Renal pelvis (tissue), 12 donors: ENCODE data around the gene NARF. TPM values are rescaled to one million over a fixed set of nuclear protein-coding genes. Genes with fewer than 3 reads are reported as not detected.
A peak's percentile ranks its signal among the peaks of the same experiment; 100 is the strongest.
"Not testable (repeated sequence)": the region's sequence is repeated elsewhere in the genome, so short reads cannot be mapped to it uniquely, and the experiment has no call there.

ENCODE experiments used
- DNase-seq: peaks from one replicate; pipeline ENCODE4 v3.0.0-alpha.2; 2013
- long read RNA-seq, 16 experiments: transcript quantifications; one replicate each; lab custom pipeline, GENCODE V29; 2026
- polyA plus RNA-seq, 3 donors: library from polyadenylated mRNA; unstranded; fragments of 120-200 nt; gene quantifications; one replicate each; pipeline ENCODE4 v1.2.1, GENCODE V29; 2013; ENCODE audit not compliant: insufficient read length in 3 of 3

Gene NARF
- polyA plus RNA-seq, result 100 to 1,000 TPM in 1 of 3 donors, 10 to 100 TPM in 2; 95.4 to 104 (median 98.2) TPM
- long read RNA-seq, donor 1, transcript NARF-201 (11 exons, 3,949 nt), result major isoform, 10 of 12 reads
- long read RNA-seq, donor 1, partial matches to known transcripts, result 0 of 12 reads
- long read RNA-seq, donor 1, other reads (novel, unspliced or antisense), result 0 of 12 reads
- long read RNA-seq, donor 2, transcript NARF-201 (11 exons, 3,949 nt), result major isoform, 9 of 18 reads
- long read RNA-seq, donor 2, partial matches to known transcripts, result 0 of 18 reads
- long read RNA-seq, donor 2, other reads (novel, unspliced or antisense), result 8 of 18 reads
- long read RNA-seq, donor 3, partial matches to known transcripts, result 0 of 6 reads
- long read RNA-seq, donor 3, other reads (novel, unspliced or antisense), result 0 of 6 reads
- long read RNA-seq, donor 4, transcript NARF-201 (11 exons, 3,949 nt), result major isoform, 8 of 14 reads
- long read RNA-seq, donor 4, partial matches to known transcripts, result 6 of 14 reads
- long read RNA-seq, donor 4, other reads (novel, unspliced or antisense), result 0 of 14 reads
- long read RNA-seq, donor 5, partial matches to known transcripts, result 5 of 9 reads
- long read RNA-seq, donor 5, other reads (novel, unspliced or antisense), result 0 of 9 reads
- long read RNA-seq, donor 6, transcript NARF-201 (11 exons, 3,949 nt), result major isoform, 8 of 21 reads
- long read RNA-seq, donor 6, partial matches to known transcripts, result 0 of 21 reads
- long read RNA-seq, donor 6, other reads (novel, unspliced or antisense), result 5 of 21 reads
- long read RNA-seq, donor 7, transcript NARF-201 (11 exons, 3,949 nt), result major isoform, 7 of 21 reads
- long read RNA-seq, donor 7, partial matches to known transcripts, result 5 of 21 reads
- long read RNA-seq, donor 7, other reads (novel, unspliced or antisense), result 9 of 21 reads
- long read RNA-seq, donor 8, transcript NARF-201 (11 exons, 3,949 nt), result major isoform, 6 of 6 reads
- long read RNA-seq, donor 8, partial matches to known transcripts, result 0 of 6 reads
- long read RNA-seq, donor 8, other reads (novel, unspliced or antisense), result 0 of 6 reads
- long read RNA-seq, donor 9, transcript NARF-201 (11 exons, 3,949 nt), result major isoform, 8 of 18 reads
- long read RNA-seq, donor 9, partial matches to known transcripts, result 6 of 18 reads
- long read RNA-seq, donor 9, other reads (novel, unspliced or antisense), result 0 of 18 reads
- long read RNA-seq, donor 10, transcript NARF-201 (11 exons, 3,949 nt), result major isoform, 7 of 13 reads
- long read RNA-seq, donor 10, partial matches to known transcripts, result 5 of 13 reads
- long read RNA-seq, donor 10, other reads (novel, unspliced or antisense), result 0 of 13 reads
- long read RNA-seq, donor 11, transcript NARF-201 (11 exons, 3,949 nt), result major isoform, 5 of 6 reads
- long read RNA-seq, donor 11, partial matches to known transcripts, result 0 of 6 reads
- long read RNA-seq, donor 11, other reads (novel, unspliced or antisense), result 0 of 6 reads
- long read RNA-seq, donor 12, transcript NARF-201 (11 exons, 3,949 nt), result major isoform, 8 of 22 reads
- long read RNA-seq, donor 12, partial matches to known transcripts, result 7 of 22 reads
- long read RNA-seq, donor 12, other reads (novel, unspliced or antisense), result 6 of 22 reads
- long read RNA-seq, donor 13, partial matches to known transcripts, result 0 of 5 reads
- long read RNA-seq, donor 13, other reads (novel, unspliced or antisense), result 0 of 5 reads
- long read RNA-seq, donor 14, result 0 reads
- long read RNA-seq, donor 15, result 0 reads
- long read RNA-seq, donor 16, transcript NARF-201 (11 exons, 3,949 nt), result major isoform, 6 of 9 reads
- long read RNA-seq, donor 16, partial matches to known transcripts, result 0 of 9 reads
- long read RNA-seq, donor 16, other reads (novel, unspliced or antisense), result 0 of 9 reads

DNA sequence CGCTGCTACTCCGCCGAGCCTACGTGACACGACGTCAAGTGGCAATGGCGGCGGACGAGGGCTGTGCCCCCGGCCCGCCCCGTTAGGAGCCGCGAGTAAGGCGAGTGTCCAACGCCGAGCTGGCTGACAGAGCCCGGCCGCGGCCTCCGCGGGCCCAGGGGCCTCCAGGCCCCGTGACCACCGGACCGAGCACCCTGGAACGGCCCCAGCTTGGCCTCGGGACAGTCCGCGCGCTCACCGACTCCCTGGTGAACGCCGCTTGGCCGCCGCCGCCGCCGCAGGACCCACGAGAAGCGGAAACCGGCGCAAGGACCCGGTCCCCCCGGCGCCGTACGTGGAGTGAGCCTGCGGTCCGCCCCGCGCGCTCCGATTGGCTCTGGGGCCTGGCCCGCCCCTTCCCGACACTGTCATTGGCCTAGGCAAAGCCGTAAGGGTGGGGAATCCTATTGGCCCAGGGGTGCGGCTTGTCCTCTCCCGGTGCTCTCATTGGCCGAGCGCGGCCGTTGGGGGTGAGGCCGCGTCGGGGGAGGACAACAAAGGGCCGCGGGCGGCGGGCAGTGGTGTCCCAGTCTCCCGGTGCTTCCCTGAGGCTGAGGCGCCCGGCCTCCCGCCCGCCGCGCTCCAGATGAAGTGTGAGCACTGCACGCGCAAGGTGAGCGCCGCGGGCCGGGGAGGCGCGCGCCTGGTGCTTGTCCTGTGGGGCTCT, at the start of gene NARF:
NARF (plus strand) TSS at position 563 of the 706 bp plus-strand sequence; CDS start at position 626, 63 bp downstream.
- DNase-seq, result peak; percentile 98

DNA sequence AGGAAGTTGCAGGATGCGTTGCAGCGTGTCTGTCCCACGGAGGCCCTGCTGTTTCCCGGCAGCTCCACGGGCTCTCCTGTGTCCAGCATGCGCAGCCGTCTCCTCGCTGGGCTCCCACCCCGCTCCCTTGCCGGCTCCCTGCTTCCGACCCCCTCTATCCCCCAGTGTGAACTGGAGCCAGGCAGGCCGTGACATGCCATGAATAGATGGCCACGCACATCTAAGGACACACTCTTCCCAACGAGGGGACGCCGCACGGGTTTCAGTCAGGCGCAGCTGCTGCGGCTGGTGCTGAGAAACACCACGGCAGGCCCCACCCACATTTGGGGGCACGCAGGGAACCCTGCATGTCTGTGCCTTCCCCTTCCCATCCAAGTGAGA, 49.6 kb upstream of the NARF start:
- no peak for DNase-seq

- DNase-seq, result no peak
Observed at GRCh38 chr17:82410014-82410716, 48.4 kb upstream of the NARF start.

DNA sequence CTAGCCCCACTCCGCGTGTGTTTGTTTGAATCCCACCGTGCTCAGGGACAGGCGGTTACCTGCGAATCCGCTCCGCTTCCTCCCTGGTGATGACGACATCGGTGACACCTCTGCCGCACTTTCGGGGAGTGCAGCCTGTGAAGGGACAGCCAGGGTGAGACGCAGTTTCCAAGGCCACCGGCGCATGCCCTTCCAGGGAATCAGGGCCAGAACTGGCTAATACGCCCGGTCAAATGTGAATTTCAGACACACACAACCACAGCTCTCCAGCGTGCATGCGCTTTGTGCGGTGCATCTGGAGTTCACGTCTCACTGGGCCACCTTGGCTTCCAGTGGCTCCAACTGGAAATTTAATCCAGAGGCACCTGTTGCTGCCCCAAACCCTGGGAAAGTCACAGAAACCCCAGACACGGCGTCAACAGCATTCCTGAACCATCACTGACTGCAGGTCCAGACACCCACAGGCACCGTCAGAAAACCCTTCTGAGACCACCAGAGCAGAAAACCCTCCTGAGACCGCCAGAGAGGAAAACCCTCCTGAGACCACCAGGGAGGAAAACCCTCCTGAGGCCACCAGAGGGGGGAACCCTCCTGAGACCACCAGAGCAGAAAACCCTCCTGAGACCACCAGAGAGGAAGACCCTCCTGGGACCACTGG, 47.0 kb upstream of the NARF start:
- DNase-seq, result no peak

DNA sequence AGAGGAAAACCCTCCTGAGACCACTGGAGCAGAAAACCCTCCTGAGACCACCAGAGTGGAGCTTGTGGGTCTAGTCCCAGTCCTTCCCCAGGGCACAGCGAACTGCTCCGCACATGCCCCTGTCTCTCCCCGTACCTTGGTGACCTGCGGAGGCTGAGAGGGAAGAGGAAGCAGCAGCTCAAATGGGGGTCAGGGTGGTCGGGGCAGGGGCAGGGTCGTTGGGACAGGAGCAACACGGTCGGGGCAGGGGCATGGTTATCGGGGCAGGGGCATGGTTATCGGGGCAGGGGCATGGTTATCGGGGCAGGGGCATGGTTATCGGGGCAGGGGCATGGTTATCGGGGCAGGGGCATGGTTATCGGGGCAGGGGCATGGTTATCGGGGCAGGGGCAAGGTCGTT, 46.5 kb upstream of the NARF start:
- DNase-seq, result not testable (repeated sequence)

- DNase-seq, result no peak
Observed at GRCh38 chr17:82412535-82413520, 45.7 kb upstream of the NARF start.

- peak; percentile 78 for DNase-seq
Observed at GRCh38 chr17:82414548-82415281, 43.8 kb upstream of the NARF start.

DNA sequence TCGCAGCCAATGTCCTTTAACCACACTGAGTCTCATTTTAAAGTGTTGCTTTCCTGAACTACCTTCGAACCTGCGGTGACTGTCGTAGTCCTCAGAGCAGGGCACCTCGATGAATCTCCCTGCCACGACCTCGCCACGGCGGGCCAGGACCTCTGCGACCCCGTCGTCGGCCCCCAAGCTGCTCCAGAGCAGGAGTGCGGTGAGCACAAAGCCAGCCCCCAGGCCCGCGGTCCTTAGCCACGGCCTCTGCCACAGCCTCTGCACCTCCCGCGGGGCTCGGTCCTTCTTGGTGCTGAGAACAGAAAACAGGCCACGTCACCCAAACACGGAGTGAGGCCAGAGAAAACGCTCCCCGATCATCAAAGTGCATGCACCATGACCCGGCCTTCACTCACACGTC, 43.2 kb upstream of the NARF start:
- DNase-seq, result no peak

- no peak for DNase-seq
Observed at GRCh38 chr17:82415786-82416185, 42.8 kb upstream of the NARF start.

- no peak for DNase-seq
Observed at GRCh38 chr17:82416264-82416663, 42.3 kb upstream of the NARF start.

DNA sequence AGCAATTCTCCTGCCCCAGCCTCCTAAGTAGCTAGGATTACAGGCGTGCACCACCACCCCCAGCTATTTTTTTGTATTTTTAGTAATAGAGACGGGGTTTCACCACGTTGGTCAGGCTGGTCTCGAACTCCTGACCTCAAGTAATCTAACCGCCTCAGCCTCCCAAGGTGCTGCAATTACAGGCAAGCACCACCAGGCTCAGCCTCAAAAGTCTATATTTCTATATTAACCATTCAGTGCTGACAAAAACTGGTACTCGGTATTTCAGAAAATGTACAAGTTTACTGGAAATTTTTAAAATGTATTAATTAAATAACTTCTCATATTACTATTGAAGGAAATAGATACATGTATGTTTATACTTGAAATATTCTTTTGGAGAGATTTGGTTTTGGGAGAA, 41.8 kb upstream of the NARF start:
- DNase-seq, result no peak

DNA sequence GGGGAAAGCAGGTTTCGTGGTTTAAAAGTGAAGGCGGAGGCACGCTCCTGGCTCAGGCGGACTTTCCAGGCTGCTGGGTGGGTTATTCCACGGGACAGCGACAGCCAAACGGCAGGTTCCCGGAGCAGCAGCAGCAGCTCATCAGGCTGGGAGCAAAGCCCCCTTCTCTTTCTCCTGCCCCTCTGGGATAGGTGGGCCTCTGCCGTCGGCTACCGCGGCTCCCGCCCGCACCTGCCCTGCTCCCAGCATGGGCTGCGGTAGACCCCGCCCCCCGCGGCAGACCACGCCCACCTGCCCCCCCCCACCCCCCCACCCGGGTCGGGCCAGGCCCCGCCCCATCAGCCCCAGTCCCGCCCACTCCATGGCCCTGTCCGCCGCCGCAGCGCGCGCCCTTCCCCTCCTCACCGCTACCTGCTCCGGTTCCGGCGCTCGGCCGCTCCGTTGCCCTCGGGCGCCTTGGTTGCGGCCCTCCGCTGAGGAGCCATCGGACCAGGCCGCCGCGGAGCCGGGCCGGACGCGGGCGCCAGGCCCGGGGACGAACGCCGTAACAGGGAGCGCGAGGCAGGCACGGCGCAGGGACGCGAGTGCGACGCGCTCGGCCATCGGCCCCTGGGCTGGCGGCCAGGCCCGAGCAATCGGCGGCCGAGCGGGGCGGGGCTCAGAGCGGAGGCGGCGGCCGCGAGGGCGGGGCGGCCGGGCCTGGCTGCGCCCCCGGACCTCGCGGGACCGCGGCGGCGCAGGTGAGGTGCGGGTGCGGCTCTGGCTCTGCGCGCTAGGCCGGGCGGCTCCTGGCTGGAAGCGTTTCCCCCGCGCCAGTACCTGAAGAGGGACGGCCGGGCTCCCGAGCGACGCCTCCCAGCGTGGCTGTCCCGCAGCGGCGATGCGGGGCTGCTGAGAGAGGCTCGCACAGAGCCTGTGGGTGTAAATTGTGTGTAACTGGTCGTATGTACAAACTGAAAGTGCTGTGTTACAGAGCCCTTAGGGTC, 40.2 kb upstream of the NARF start, which contains the start of the genes HEXD and OGFOD3:
HEXD (plus strand) TSS at position 347 of the 986 bp plus-strand sequence. CDS start 1,453 bp downstream, outside the sequence.
OGFOD3 (minus strand) TSS at position 586 of the 986 bp plus-strand sequence; CDS start at position 485, 101 bp downstream.
- DNase-seq, result peak; percentile 86

DNA sequence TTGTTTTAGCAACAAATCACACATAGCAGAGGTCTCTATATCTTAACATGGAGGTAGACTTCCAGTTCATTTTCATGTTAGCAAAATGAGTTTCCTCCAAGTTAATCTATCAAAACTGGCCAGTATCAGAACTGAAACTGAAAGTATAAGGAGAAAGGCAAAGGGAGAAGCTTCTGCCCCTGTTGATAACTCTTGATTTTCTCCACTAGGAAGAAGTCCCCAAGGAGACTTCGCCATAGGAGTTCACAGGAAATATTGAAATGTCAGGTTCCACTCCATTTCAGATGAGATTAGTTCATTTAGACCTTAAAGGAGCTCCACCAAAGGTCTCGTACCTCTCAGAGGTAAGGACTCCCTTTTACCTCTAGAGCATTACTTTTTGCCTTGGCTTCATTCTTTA, 39.0 kb upstream of the NARF start:
- DNase-seq, result no peak

DNA sequence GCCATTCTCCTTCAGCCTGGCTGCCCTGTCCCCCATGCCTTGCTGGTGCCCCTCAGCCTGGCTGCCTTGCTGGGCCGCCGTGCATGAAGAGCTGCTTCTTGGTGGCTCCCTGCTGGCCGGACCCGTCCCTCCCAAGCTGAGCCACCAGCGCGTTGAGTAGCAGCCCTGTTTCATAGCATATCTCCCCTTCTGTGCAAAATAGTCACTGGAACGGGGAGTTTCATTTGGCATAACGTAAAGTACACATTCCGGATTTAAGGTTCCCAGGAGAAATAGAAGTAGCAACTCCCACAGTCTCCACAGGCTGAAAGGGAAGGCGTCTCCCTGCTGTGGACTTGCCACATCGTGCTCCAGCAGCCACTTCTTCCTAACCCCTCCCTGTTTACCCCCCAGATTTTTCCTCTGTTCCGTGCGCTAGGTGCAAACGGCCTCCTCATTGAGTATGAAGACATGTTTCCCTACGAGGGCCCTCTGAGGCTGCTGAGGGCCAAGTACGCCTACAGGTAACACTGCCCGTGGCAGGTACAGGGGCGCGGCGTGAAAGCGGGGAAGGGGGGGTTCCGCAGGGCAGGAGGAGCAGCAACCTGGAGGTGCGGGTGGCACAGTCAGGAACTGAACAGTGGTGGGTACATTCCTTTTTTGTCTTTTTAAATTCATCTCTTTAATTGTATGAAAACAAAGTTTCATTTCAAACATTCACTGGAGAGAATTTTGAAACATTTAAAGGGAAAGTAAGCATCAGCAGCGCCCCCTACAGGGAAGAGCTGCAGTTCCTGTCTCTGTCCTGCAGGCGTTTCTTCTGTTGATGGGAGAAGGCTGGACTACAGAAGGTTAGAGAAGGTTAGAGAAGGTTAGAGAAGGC, 34.3 kb upstream of the NARF start:
- no peak for DNase-seq
